GM21529 (cell line): ENCODE results near the gene CDCA5.

Experiments used
- ATAC-seq: cut with Tn5 transposase; IDR thresholded peaks from one replicate; pipeline ENCODE4 v1.9.1; 2021; ENCODE audit not compliant: unreplicated experiment

Gene CDCA5

GRCh38 chr11:65083834-65084597 lies at the start of gene CDCA5, which contains the start of gene ZFPL1:
TSS of gene CDCA5 (minus strand) at chr11:65084040. CDS start at chr11:65083978, 62 bp downstream.
TSS of gene ZFPL1 (plus strand) at chr11:65084222. CDS start at chr11:65084699, 477 bp downstream.
- ATAC-seq = peak; percentile 72

GRCh38 chr11:65132988-65133700 lies 49.3 kb upstream of the CDCA5 start:
- no peak for ATAC-seq

GRCh38 chr11:65132238-65132987 lies 48.6 kb upstream of the CDCA5 start:
- peak; percentile 39 for ATAC-seq

- no peak for ATAC-seq
Measured at GRCh38 chr11:65131895-65132237, 48.0 kb upstream of the CDCA5 start.

GRCh38 chr11:65131417-65131776 lies 47.6 kb upstream of the CDCA5 start:
- ATAC-seq = no peak

- no peak for ATAC-seq
Measured at GRCh38 chr11:65130631-65131416, 47.0 kb upstream of the CDCA5 start.

- no peak for ATAC-seq
Measured at GRCh38 chr11:65129649-65130441, 46.0 kb upstream of the CDCA5 start.

- no peak for ATAC-seq
Measured at GRCh38 chr11:65128182-65129145, 44.6 kb upstream of the CDCA5 start.

- ATAC-seq = no peak
Measured at GRCh38 chr11:65127473-65128181, 43.8 kb upstream of the CDCA5 start.

- no peak for ATAC-seq
Measured at GRCh38 chr11:65126624-65127274, 42.9 kb upstream of the CDCA5 start.

- ATAC-seq = no peak
Measured at GRCh38 chr11:65125197-65126056, 41.6 kb upstream of the CDCA5 start.

- ATAC-seq = no peak
Measured at GRCh38 chr11:65124480-65125196, 40.8 kb upstream of the CDCA5 start.

- peak; percentile 65 for ATAC-seq
Measured at GRCh38 chr11:65121865-65122696, 38.2 kb upstream of the CDCA5 start, which contains the start of the genes FAU and MRPL49. TSS of gene FAU (minus strand) at chr11:65122134. CDS start at chr11:65121813, 321 bp downstream. TSS of gene MRPL49 (plus strand) at chr11:65122321. CDS start at chr11:65122347, 26 bp downstream.

GRCh38 chr11:65121447-65121864 lies 37.6 kb upstream of the CDCA5 start:
- no peak for ATAC-seq

- ATAC-seq = no peak
Measured at GRCh38 chr11:65120831-65121230, 37.0 kb upstream of the CDCA5 start.
